GM12878 (cell line): ENCODE measurements around the gene ICA1.

Source experiments
- POLR2A ChIP-seq: IDR thresholded peaks from 2 replicates; pipeline ENCODE4 v1.6.1; 2011; ENCODE audit warnings: low read depth, mild to moderate bottlenecking, low read length
- POLR2AphosphoS5 ChIP-seq: IDR thresholded peaks from 2 replicates; pipeline ENCODE4 v1.6.1; 2011; ENCODE audit warnings: mild to moderate bottlenecking, low read length, inconsistent platforms
- RAD21 ChIP-seq: IDR thresholded peaks from 2 replicates; pipeline ENCODE4 v1.6.1; 2011; ENCODE audit warnings: mild to moderate bottlenecking, low read depth, low read length, moderate library complexity; ENCODE audit not compliant: insufficient read depth
- TF ChIP-seq, protein P1 (sequence below), 3 experiments: IDR thresholded peaks in 2 of 3; conservative IDR thresholded peaks in 1 of 3; 2 replicates each; pipeline ENCODE4 v1.5.1; 2011; ENCODE audit warnings: low read depth in 3 of 3, low read length in 3 of 3, mild to moderate bottlenecking in 3 of 3, control low read depth in 2 of 3, moderate library complexity in 2 of 3, inconsistent platforms in 1 of 3, mixed read lengths in 1 of 3; ENCODE audit not compliant: control insufficient read depth in 2 of 3, insufficient read depth in 1 of 3; ENCODE audit errors: extremely low read depth in 1 of 3
- TF ChIP-seq, protein P2 (sequence below): fragments of 450-650 bp; IDR thresholded peaks from 2 replicates; pipeline ENCODE4 v1.6.1; 2017; ENCODE audit warnings: mild to moderate bottlenecking

DNA sequence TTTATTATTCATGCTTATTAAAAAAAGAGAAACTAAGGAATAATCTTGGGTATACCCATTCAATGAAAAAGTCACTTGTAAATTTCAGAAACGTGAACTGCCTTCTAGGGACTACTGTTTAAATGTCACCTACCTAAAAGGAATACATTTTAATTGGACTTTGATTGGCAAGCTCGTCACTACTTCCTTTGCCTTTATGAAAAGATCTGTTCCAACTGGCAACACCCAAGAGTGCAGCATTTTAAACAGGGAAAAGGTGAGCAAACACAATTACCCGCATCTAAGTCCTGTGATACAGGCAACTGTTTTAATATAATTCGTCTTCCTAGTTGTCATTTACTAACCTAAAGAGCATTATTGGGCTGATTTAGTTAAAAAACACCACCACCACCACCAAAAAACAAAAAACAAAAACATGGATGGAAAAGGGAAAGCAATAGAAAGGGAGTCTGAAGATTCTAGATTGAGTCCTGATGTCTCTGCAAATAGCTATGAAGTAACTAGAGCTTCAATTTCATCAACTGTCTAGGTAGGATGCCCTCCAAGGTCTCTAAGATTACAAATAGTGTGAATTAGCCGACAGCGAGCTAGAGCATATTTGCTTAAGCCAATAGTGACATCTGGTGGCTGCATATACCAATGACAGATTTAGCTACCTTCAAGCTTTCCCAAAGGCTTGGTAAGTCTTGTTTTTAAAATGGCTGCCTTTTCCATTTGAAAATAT, 33.8 kb upstream of the ICA1 start:
- TF ChIP-seq POLR2A (no peak), RAD21 (peak; percentile 92), POLR2AphosphoS5 (no peak)
- TF ChIP-seq, protein P1, sequence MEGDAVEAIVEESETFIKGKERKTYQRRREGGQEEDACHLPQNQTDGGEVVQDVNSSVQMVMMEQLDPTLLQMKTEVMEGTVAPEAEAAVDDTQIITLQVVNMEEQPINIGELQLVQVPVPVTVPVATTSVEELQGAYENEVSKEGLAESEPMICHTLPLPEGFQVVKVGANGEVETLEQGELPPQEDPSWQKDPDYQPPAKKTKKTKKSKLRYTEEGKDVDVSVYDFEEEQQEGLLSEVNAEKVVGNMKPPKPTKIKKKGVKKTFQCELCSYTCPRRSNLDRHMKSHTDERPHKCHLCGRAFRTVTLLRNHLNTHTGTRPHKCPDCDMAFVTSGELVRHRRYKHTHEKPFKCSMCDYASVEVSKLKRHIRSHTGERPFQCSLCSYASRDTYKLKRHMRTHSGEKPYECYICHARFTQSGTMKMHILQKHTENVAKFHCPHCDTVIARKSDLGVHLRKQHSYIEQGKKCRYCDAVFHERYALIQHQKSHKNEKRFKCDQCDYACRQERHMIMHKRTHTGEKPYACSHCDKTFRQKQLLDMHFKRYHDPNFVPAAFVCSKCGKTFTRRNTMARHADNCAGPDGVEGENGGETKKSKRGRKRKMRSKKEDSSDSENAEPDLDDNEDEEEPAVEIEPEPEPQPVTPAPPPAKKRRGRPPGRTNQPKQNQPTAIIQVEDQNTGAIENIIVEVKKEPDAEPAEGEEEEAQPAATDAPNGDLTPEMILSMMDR (IDR thresholded peaks at IDR 0.05 in 2 of 3, conservative IDR thresholded peaks at IDR 0.05 in 1 of 3; ENCODE audit: control insufficient read depth in 2 of 3, extremely low read depth in 1 of 3, insufficient read depth in 1 of 3, low read depth in 3 of 3, low read length in 3 of 3), result peak; percentile 64 to 90 (median 75)
- TF ChIP-seq, protein P2, sequence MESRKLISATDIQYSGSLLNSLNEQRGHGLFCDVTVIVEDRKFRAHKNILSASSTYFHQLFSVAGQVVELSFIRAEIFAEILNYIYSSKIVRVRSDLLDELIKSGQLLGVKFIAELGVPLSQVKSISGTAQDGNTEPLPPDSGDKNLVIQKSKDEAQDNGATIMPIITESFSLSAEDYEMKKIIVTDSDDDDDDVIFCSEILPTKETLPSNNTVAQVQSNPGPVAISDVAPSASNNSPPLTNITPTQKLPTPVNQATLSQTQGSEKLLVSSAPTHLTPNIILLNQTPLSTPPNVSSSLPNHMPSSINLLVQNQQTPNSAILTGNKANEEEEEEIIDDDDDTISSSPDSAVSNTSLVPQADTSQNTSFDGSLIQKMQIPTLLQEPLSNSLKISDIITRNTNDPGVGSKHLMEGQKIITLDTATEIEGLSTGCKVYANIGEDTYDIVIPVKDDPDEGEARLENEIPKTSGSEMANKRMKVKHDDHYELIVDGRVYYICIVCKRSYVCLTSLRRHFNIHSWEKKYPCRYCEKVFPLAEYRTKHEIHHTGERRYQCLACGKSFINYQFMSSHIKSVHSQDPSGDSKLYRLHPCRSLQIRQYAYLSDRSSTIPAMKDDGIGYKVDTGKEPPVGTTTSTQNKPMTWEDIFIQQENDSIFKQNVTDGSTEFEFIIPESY, result no peak
